Measurements from ENCODE around the gene AHCTF1. TPM values are rescaled to one million over a fixed set of nuclear protein-coding genes. Genes with fewer than 3 reads are reported as not detected.
"Not testable (repeated sequence)": the region's sequence is repeated elsewhere in the genome, so short reads cannot be mapped to it uniquely, and the experiment has no call there.

The AHCTF1 gene
- polyA plus RNA-seq, 1 donor = 27.6 TPM

DNA sequence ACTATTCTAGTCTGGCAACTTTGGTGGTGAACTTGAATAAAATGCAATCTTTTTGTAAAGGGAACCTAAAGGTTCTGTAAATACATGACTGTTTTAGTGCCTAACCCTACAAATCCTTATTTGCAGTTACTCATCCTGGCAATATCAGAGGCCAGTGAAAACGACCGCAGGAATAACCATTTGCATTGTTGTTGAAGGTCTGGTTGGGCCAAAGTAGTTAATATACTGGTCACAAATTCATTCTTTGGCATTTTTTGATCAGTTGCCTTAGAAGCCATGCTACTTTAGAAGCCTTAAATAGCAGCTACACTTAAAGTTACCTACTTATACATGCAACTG, 93.7 kb downstream of the AHCTF1 start:
- DNase-seq (ENCODE audit: low read depth) = no peak

- no peak for DNase-seq (ENCODE audit: low read depth)
Measured at GRCh38 chr1:246837418-246838117, 94.2 kb downstream of the AHCTF1 start.

- no peak for DNase-seq (ENCODE audit: low read depth)
Measured at GRCh38 chr1:246836209-246836966, 95.4 kb downstream of the AHCTF1 start.

GRCh38 chr1:246831543-246831942, 100.2 kb downstream of the AHCTF1 start:
- no peak for DNase-seq (ENCODE audit: low read depth)

DNA sequence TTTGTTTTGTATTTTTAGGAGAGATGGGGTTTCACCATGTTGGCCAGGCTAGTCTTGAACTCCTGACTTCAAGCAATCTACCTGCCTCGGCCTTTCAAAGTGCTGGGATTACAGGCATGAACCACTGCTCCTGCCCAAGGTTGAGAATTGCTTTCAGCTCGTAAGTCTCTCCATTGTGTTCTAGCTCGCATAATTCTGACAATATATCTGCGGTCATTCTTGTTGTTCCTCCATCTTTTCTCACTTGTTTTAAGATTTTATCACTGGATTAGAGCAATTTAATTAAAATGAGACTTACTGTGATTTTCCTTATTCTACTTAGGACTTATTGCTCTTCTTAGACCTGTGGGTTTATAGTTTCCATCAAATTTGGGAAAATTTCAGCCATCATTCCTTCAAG, 102.9 kb downstream of the AHCTF1 start:
- DNase-seq (ENCODE audit: low read depth) = no peak

DNA sequence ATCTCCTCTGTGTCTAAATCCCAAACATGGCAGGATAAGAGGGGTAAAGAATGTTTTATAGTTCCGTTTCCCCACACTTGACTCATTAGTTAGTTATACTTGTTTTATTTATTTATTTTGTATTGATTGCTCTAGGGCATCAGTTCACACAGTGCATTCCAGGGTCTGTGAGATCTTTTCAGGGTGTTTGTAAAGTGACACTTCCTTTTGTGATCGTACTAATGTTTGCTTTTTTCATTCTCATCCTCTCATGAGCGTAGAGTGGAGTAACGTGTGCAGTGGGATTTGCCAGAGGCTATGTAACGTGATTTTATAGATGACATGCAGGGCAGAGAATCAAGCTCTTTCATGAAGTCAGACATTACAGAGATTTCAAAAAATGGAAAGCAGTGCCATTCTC, 104.4 kb downstream of the AHCTF1 start:
- DNase-seq (ENCODE audit: low read depth) = no peak

- no peak for DNase-seq (ENCODE audit: low read depth)
Measured at GRCh38 chr1:246825557-246826175, 106.1 kb downstream of the AHCTF1 start.

GRCh38 chr1:246824541-246824940, 107.2 kb downstream of the AHCTF1 start:
- DNase-seq (ENCODE audit: low read depth) = no peak

- not testable (repeated sequence) for DNase-seq (ENCODE audit: low read depth)
Measured at GRCh38 chr1:246822154-246822553, 109.6 kb downstream of the AHCTF1 start.

DNA sequence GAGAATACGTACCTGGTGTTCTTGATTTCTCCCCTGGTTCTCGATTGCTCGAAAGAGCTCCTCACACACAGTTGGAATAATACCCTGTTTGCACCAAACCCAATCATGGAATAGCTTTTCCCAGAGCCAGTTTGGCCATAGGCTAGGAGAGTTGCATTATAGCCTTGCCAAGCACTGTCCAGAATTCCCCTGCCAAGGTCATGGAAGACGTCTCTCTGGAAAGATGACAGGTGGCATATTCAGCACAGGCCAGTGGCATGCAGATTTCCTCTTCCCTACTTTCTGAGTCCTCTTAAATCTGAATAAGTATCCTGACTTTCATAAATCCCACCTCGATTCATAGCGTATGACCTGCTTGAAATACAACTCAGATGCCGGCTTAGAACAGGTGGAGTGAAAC, 111.1 kb downstream of the AHCTF1 start:
- no peak for DNase-seq (ENCODE audit: low read depth)

DNA sequence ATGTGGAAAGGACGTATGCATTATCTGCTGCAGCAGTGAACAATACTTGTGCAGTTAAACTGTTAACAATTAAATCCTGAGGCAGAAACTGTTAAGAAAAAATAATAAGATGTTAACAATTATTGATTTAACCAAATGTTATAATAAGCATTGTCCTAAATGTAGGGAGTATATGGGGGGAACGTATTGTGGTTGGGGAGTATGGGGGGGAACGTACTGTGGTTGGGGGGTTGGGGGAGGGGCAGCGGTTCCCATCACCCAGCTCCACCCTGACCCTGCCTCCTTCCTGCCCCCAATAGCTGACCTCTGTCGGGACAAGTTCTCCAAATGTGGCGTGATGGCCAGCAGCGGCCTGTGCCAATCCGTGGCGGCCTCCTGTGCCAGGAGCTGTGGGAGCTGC, 114.0 kb downstream of the AHCTF1 start:
- DNase-seq (ENCODE audit: low read depth) = peak; percentile 4

- no peak for DNase-seq (ENCODE audit: low read depth)
Measured at GRCh38 chr1:246815693-246816270, 116.0 kb downstream of the AHCTF1 start.

- DNase-seq (ENCODE audit: low read depth) = no peak
Measured at GRCh38 chr1:246814890-246815289, 116.9 kb downstream of the AHCTF1 start.

- DNase-seq (ENCODE audit: low read depth) = not testable (repeated sequence)
Measured at GRCh38 chr1:246813325-246813724, 118.4 kb downstream of the AHCTF1 start.

GRCh38 chr1:246811985-246812384, 119.8 kb downstream of the AHCTF1 start:
- no peak for DNase-seq (ENCODE audit: low read depth)

DNA sequence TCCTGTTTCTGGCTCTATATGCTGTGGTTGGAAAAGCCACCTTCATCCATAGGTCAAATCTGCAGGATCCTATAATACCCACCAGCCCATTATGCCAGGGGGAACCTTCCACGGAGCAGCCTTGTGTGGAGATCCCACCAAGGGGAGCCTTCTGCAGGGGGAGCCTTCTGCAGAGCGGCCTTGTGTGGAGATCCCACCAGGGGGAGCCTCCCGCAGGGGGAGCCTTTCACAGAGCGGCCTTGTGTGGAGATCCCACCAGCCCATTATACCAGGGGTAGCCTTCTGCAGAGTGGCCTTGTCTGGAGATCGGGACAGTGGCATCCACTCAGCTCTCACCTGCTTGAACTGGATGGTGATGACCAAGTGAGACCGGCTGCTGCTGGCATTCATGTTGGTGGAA, 122.3 kb downstream of the AHCTF1 start:
- no peak for DNase-seq (ENCODE audit: low read depth)

DNA sequence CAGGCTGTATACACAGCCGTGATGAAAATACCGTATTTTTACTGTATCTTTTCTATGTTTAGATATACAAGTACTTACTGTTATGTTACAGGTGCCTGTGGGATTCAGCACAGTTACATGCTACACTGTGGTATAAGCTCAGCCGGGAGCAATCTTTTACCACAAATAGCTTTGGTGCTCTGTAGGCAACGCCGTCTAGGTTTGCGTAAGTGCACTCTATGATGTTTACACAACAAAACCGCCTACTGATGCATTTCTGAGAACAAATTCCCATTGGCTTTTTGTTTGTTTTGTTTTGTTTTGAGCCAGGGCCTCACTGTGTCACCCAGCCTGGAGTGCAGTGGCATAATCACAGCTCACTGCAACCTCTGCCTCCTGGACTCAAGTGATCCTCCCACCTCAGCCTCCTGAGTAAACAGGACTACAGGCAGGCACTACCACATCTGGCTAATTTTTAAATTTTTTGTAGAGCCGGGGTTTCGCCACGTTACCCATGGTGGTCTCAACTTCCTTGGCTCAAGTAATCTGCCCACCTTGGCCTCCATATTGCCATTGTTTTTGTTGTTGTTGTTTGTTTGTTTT, 126.5 kb downstream of the AHCTF1 start:
- DNase-seq (ENCODE audit: low read depth) = no peak

DNA sequence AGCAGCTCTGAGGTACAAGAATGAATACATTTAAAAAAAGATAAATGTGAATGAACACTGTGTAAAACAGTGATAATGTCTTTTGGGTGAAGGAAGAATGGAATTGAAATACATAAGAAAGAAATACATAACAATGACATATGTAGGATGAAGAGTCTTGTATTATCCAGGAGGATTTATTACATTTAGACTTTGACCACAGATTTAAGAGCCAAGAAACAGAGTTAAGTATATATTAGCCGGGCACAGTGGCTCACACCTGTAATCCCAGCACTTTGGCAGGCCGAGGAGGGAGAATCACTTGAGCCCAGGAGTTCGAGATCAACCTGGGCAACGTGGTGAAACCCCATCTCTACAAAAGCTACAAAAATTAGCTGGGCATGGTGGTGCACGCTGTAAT, 127.9 kb downstream of the AHCTF1 start:
- no peak for DNase-seq (ENCODE audit: low read depth)

GRCh38 chr1:246803373-246803772, 128.4 kb downstream of the AHCTF1 start:
- DNase-seq (ENCODE audit: low read depth) = no peak

DNA sequence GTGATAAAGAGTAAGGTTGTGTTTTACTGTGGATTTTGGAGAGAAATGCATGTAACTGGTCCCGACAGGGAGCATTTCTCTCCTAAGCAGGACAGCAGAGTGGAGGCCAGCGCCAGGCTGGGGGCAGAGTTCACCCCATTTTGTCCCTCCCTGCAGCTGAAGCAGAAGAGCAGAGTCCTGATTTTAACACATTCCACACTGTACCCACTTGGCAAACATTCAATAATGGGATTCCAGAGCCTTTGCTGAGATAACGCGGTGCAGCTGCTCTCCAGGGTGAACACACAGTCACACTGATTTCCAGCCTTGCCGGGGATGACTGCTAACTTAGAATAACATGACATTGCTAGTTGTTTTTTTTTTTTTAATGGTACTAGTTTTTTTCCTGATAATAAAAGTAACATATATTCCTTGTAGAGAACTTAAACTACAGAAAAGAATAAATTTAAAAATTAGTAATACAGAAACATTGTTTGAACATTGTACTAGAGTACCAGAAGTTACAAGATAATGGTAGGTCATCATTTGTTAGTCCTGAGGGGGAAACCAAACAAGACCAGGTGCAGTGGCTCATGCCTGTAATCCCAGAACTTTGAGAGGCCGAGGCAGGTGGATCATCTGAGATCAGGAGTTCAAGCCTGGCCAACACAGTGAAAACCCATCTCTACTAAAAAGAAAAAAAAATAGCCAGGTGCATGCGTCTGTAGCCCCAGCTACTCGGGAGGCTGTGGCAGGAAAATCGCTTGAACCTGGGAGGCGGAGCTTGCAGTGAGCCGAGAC, 130.3 kb downstream of the AHCTF1 start:
- DNase-seq (ENCODE audit: low read depth) = no peak

DNA sequence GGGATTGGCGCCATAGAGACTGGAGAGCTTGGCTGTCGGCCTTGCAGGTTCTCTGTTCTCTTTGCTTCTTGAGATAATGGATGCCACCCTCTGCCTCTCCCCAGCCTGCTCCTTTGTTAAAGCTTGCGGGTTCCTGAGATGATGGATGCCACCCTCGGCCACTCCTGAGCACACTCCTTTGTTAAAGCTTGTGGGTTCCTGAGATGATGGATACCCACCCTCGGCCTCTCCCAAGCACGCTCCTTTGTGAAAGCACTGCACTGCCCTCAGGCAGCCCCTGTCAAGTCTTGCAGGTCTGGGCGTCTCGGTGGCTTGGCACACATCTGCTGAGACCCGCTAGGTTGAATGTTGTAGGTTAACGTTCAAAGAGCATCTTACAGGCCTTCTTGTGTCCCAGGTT, 131.0 kb downstream of the AHCTF1 start:
- DNase-seq (ENCODE audit: low read depth) = no peak

DNA sequence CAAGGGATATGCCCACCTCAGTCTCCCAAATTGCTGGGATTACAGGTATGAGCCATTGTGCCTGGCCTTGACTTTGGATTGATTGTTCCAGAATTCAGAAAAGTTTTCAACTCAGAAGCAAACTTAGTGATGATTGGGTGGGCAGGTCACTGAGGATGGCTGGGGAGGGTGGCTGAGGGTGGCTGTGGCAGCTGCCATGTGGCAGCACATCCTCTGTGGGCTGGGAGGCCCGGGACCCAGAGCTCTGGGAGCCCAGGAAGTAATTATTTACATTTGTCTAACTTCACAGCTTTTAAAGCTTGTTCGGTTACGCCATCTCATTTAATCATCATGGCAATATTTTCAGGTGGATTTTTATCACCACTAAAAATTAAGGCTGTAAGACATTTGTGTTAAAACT, 131.4 kb downstream of the AHCTF1 start:
- no peak for DNase-seq (ENCODE audit: low read depth)
